ENCODE measurements around the gene ARL8B. TPM values are rescaled to one million over a fixed set of nuclear protein-coding genes. Genes with fewer than 3 reads are reported as not detected.
"Not testable (repeated sequence)": the region's sequence is repeated elsewhere in the genome, so short reads cannot be mapped to it uniquely, and the experiment has no call there.

ARL8B gene
- total RNA-seq, 4 donors from 2014 or later, result 60.3 to 74.4 (median 66.0) TPM

GRCh38 chr3:5168110-5168509 is 46.0 kb downstream of the ARL8B start:
- Histone ChIP-seq H3K27me3 (no peaks in the 10 kb centered on the region), H3K4me3 (no peak overlapping the region), H3K9me3 (no peaks in the 10 kb centered on the region), H3K27ac (no peak overlapping the region), H3K4me1 (peaks cover 12% of the 10 kb centered on the region), H3K36me3 (peaks cover 22% of the 10 kb centered on the region)
- no peak for DNase-seq (ENCODE audit: low spot score in 2 of 2)
- TF ChIP-seq CTCF (IDR thresholded peaks at IDR 0.05), result no peak
- no peak for TF ChIP-seq POLR2A (IDR thresholded peaks at IDR 0.05)
- no peak for TF ChIP-seq EP300 (IDR thresholded peaks at IDR 0.05)
- TF ChIP-seq POLR2AphosphoS5 (IDR thresholded peaks at IDR 0.05), result no peak
- WGBS, result 95% methylated on average over 4 of the region's 4 CpGs

- WGBS, result 47% methylated on average over 2 of the region's 2 CpGs
- H3K27ac ChIP-seq, result no peak overlapping the region
- no peak overlapping the region for H3K4me3 ChIP-seq
- H3K9me3 ChIP-seq, result no peaks in the 10 kb centered on the region
- DNase-seq (ENCODE audit: low spot score in 2 of 2), result no peak
- H3K27me3 ChIP-seq, result no peaks in the 10 kb centered on the region
- TF ChIP-seq CTCF (IDR thresholded peaks at IDR 0.05) (no peak), POLR2AphosphoS5 (IDR thresholded peaks at IDR 0.05) (no peak), EP300 (IDR thresholded peaks at IDR 0.05) (no peak), POLR2A (IDR thresholded peaks at IDR 0.05) (no peak)
- peaks cover 8% of the 10 kb centered on the region for H3K4me1 ChIP-seq
- peaks cover 37% of the 10 kb centered on the region for H3K36me3 ChIP-seq
Observed at GRCh38 chr3:5169807-5170206, 47.7 kb downstream of the ARL8B start.

GRCh38 chr3:5170975-5171374 is 48.9 kb downstream of the ARL8B start:
- peaks cover 46% of the 10 kb centered on the region for H3K36me3 ChIP-seq

GRCh38 chr3:5172018-5172417 is 49.9 kb downstream of the ARL8B start:
- no peak for TF ChIP-seq POLR2A (IDR thresholded peaks at IDR 0.05)
- TF ChIP-seq POLR2AphosphoS5 (IDR thresholded peaks at IDR 0.05), result no peak
- TF ChIP-seq EP300 (IDR thresholded peaks at IDR 0.05), result no peak
- no peak for TF ChIP-seq CTCF (IDR thresholded peaks at IDR 0.05)
- 88% methylated on average over 4 of the region's 4 CpGs for WGBS

More at GRCh38 chr3:5170975-5171374, 48.9 kb downstream of the ARL8B start:
- H3K4me3 ChIP-seq, result no peak overlapping the region
- H3K27ac ChIP-seq, result no peak overlapping the region
- no peaks in the 10 kb centered on the region for H3K27me3 ChIP-seq
- WGBS, result 82% methylated on average over 5 of the region's 5 CpGs
- H3K4me1 ChIP-seq, result peaks cover 5% of the 10 kb centered on the region
- no peak for DNase-seq (ENCODE audit: low spot score in 2 of 2)
- no peaks in the 10 kb centered on the region for H3K9me3 ChIP-seq
- TF ChIP-seq CTCF (IDR thresholded peaks at IDR 0.05) (no peak), EP300 (IDR thresholded peaks at IDR 0.05) (no peak), POLR2A (IDR thresholded peaks at IDR 0.05) (no peak), POLR2AphosphoS5 (IDR thresholded peaks at IDR 0.05) (no peak)

GRCh38 chr3:5179036-5179435 is 56.9 kb downstream of the ARL8B start:
- not testable (repeated sequence) for H3K27me3 ChIP-seq; H3K9me3 ChIP-seq; H3K4me3 ChIP-seq; DNase-seq (ENCODE audit: low spot score in 2 of 2); H3K27ac ChIP-seq; H3K4me1 ChIP-seq
- peaks cover 85% of the 10 kb centered on the region for H3K36me3 ChIP-seq
- 90% methylated on average over 2 of the region's 2 CpGs for WGBS

More at GRCh38 chr3:5172018-5172417, 49.9 kb downstream of the ARL8B start:
- Histone ChIP-seq H3K36me3 (peaks cover 57% of the 10 kb centered on the region), H3K4me3 (no peak overlapping the region), H3K27me3 (no peaks in the 10 kb centered on the region), H3K9me3 (no peaks in the 10 kb centered on the region), H3K4me1 (peaks cover 5% of the 10 kb centered on the region), H3K27ac (no peak overlapping the region)
- no peak for DNase-seq (ENCODE audit: low spot score in 2 of 2)
